Common myeloid progenitor, CD34-positive (primary cell): ENCODE measurements around the gene GPR84.
A peak's percentile ranks its signal among the peaks of the same experiment; 100 is the strongest.

Experiments
- CTCF ChIA-PET: fragments of 350-600 bp; sonication (Branson Sonifier 250); formaldehyde crosslinking; loops from one replicate; lab custom pipeline; 2021; ENCODE audit warnings: antibody characterized with exemption; lab: Charles Lee
- POLR2A ChIA-PET: fragments of 350-600 bp; sonication (Branson Sonifier 250); formaldehyde crosslinking; loops from one replicate; lab custom pipeline; 2021; ENCODE audit warnings: antibody characterized with exemption; lab: Charles Lee
- DNase-seq, 3 donors: peaks; one replicate each; pipeline versions ENCODE4 v3.0.0 to v3.0.0-alpha.2; 2013
- H3K27ac ChIP-seq, 2 experiments: 1 replicate in 1 of 2; 2 replicates in 1 of 2; pipeline ENCODE4 v1.7.0; 2013; ENCODE audit warnings: inconsistent platforms in 2 of 2, low read length in 2 of 2, mild to moderate bottlenecking in 2 of 2, low read depth in 1 of 2, moderate library complexity in 1 of 2; ENCODE audit not compliant: severe bottlenecking in 2 of 2, insufficient read depth in 1 of 2, poor library complexity in 1 of 2
- H3K27me3 ChIP-seq, 5 experiments: replicated peaks in 2 of 5; 1 replicate in 3 of 5; 2 replicates in 2 of 5; pipeline versions ENCODE4 v1.6.1 to v1.7.0; 2013; ENCODE audit warnings: low read length in 4 of 5, mild to moderate bottlenecking in 2 of 5, moderate library complexity in 2 of 5, inconsistent platforms in 1 of 5; ENCODE audit not compliant: insufficient read depth in 5 of 5, control insufficient read depth in 4 of 5
- H3K36me3 ChIP-seq, 4 experiments: 1 replicate in 2 of 4; 2 replicates in 2 of 4; pipeline versions ENCODE4 v1.6.1 to v1.7.0; 2013; ENCODE audit warnings: low read length in 3 of 4, control low read depth in 1 of 4, mild to moderate bottlenecking in 1 of 4; ENCODE audit not compliant: control insufficient read depth in 4 of 4, insufficient read depth in 4 of 4
- H3K4me1 ChIP-seq, 4 experiments: 1 replicate in 3 of 4; 2 replicates in 1 of 4; pipeline versions ENCODE4 v1.6.1 to v1.7.1; 2013; ENCODE audit warnings: low read length in 3 of 4, mild to moderate bottlenecking in 3 of 4, control low read depth in 1 of 4, inconsistent platforms in 1 of 4, moderate library complexity in 1 of 4; ENCODE audit not compliant: control insufficient read depth in 4 of 4, insufficient read depth in 4 of 4; ENCODE audit errors: control extremely low read depth in 1 of 4
- H3K4me3 ChIP-seq, 7 experiments: 1 replicate in 4 of 7; 2 replicates in 3 of 7; pipeline versions ENCODE4 v1.5.1 to v1.7.0; 2013; ENCODE audit warnings: mild to moderate bottlenecking in 7 of 7, low read length in 6 of 7, moderate library complexity in 6 of 7, inconsistent platforms in 2 of 7, low read depth in 2 of 7, control low read depth in 1 of 7; ENCODE audit not compliant: insufficient read depth in 4 of 7, control insufficient read depth in 1 of 7; ENCODE audit errors: extremely low read depth in 1 of 7
- H3K9me3 ChIP-seq, 5 experiments: 1 replicate in 4 of 5; 2 replicates in 1 of 5; pipeline versions ENCODE4 v1.6.1 to v1.7.1; 2013; ENCODE audit warnings: low read length in 4 of 5, mild to moderate bottlenecking in 2 of 5, inconsistent platforms in 1 of 5, low read depth in 1 of 5, moderate library complexity in 1 of 5; ENCODE audit not compliant: control insufficient read depth in 4 of 5, insufficient read depth in 2 of 5; ENCODE audit errors: control extremely low read depth in 1 of 5
- WGBS: methylation state at CpG from one replicate; pipeline ENCODE4 v1.1.5; 2013; ENCODE audit not compliant: insufficient coverage; 5-methylcytosine and 5-hydroxymethylcytosine counted together

GPR84 gene

DNA sequence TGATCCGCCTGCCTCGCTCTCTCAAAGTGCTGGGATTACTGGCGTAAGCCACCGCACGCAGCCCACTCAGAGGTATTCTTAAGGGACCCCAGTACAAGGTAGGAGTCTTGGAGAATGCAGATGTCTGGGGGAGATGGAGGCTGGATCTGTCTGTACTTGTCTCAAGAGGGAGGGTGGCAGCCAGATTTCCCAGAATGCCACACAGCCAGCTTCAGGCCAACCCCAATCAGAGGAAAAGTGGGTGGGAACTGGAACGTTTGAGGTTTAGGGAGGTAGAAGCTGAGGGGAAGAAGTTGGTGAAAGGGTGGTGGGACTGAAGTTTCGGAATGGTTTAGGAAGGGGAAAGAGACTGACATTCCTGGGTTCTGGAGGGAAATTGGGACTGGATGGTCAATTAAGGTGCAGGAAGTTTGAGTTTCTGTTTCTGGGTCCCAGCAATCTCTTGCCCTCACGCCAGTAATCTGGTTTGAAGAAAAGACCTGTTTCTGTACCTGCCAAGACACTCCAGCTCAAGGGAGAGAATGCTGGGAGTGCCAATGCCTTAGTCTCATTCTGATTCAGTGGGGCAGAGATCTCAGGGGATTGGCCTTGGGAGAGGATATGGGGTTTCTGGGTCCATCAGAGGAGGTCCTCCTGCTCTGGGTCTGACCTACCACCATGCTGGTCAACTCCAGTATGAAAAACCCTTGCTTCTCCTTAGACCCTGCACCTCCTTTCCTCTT lies 28.4 kb upstream of the GPR84 start:
- Histone ChIP-seq H3K4me1 (peaks cover 3 to 69% (median 50%) of the 10 kb centered on the region in 4 experiments), H3K4me3 (no peak overlapping the region), H3K36me3 (peaks cover 0 to 36% (median 29%) of the 10 kb centered on the region in 4 experiments), H3K27ac (no peak overlapping the region), H3K27me3 (no peaks in the 10 kb centered on the region), H3K9me3 (no peaks in the 10 kb centered on the region)
- 84% methylated on average over 8 of the region's 8 CpGs for WGBS
- POLR2A ChIA-PET: no interaction called here
- DNase-seq: no peak
- CTCF ChIA-PET: interaction anchor here (0.8 to 4.8 kb wide), 21 partner anchors 8 to 172 kb away, joined by 3 to 65 read pairs (median 6); partner anchors contain the start of gene ZNF385A

DNA sequence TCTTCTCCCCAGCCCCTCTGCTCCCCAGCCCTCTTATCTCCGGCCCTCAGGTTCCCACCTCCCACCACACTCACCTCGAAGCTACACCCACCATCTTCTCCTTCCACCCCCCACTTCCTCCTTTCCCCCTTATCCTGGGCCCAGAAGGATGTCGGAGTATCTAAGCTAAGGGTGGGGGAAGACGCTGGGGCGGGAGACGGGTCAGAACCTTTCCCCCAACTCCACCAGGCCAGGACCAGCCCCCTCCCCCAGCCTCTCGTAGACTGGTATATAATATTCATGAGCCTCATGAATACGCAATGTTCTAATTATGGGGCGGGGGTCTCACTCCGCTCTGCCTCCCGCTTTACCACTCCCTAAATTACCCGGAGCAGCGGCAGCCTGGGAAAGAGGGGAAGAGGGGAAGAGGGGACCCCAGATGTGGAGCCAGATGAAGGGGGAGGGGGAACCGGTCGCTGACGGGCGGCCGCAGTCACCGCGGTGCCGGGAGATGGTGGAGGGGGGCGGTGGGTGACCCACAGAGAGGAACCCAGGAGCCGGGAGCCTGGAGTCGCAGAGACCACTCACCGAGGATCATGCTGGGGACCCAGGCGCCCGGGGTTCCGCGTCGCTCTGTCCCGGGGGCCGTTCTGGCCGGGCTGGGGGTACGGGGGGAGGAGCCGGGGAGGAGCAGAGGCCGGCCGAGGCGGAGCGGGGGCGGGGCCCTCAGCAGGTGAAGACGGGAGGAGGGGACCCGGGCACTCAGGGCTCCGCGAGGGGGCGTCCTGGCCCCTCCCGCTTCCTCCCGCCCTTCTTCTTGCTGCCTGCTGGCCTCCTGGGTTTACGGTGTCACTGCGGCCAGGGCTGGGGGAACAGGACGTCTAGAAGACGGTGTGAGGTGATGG lies 26.6 kb upstream of the GPR84 start:
- peak; percentile 69 to 87 (median 80) for DNase-seq
- ChIA-PET POLR2A (interaction anchor here (0.9 to 1.1 kb wide), 3 partner anchors 8 to 28 kb away, joined by 3 read pairs; no protein-coding TSS in a partner anchor), CTCF (interaction anchor here (0.6 to 4.8 kb wide), 8 partner anchors 9 to 58 kb away, joined by 3 to 65 read pairs (median 7); no protein-coding TSS in a partner anchor)
- H3K27me3 ChIP-seq: no peaks in the 10 kb centered on the region
- H3K36me3 ChIP-seq: peaks cover 0 to 19% (median 14%) of the 10 kb centered on the region in 4 experiments
- H3K27ac ChIP-seq: peak overlapping the region; percentile 15 to 73
- H3K4me3 ChIP-seq: peak overlapping the region; percentile 42 to 79 (median 73)
- under 1% methylated on average over 33 of the region's 51 CpGs for WGBS
- H3K4me1 ChIP-seq: peaks cover 3 to 86% (median 54%) of the 10 kb centered on the region in 4 experiments
- H3K9me3 ChIP-seq: no peaks in the 10 kb centered on the region

DNA sequence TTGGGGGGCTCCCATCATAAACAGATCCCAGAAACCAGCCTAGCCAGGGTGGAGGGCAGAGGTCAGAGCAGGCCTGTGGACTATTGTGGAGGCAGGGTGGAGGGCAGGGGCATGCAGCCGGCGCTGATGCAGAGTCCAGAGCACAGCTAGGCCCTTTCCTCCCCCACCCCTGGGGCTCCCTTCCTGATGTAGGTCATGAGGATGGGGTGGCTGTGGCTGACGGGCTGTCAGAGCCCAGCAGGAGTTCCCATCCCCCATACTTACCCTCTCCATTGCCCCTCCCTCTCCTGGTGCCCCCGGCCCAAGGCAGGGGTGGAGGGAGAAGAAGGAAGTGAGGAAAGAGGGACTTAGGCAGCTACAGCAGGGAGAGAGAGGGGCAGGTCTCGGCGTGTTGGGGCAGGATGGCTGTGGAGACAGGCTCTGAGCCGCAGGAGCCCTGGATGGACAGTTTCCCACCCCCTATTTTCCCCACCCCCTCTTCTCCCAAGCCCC lies 25.9 kb upstream of the GPR84 start:
- Histone ChIP-seq H3K36me3 (peaks cover 0 to 13% (median 9%) of the 10 kb centered on the region in 4 experiments), H3K27ac (no peak overlapping the region), H3K4me3 (peak overlapping the region in 5 of 7 experiments; percentile 7 to 79 (median 74)), H3K4me1 (peaks cover 3 to 93% (median 56%) of the 10 kb centered on the region in 4 experiments), H3K27me3 (no peaks in the 10 kb centered on the region), H3K9me3 (no peaks in the 10 kb centered on the region)
- ChIA-PET POLR2A (interaction anchor here (1.0 to 1.1 kb wide), 2 partner anchors 9 to 28 kb away, joined by 3 read pairs; no protein-coding TSS in a partner anchor), CTCF (interaction anchor here (1.1 to 4.8 kb wide), 4 partner anchors 9 to 50 kb away, joined by 3 to 65 read pairs (median 24); no protein-coding TSS in a partner anchor)
- no peak for DNase-seq
- no CpG with 5 or more reads among the region's 7 CpGs for WGBS

DNA sequence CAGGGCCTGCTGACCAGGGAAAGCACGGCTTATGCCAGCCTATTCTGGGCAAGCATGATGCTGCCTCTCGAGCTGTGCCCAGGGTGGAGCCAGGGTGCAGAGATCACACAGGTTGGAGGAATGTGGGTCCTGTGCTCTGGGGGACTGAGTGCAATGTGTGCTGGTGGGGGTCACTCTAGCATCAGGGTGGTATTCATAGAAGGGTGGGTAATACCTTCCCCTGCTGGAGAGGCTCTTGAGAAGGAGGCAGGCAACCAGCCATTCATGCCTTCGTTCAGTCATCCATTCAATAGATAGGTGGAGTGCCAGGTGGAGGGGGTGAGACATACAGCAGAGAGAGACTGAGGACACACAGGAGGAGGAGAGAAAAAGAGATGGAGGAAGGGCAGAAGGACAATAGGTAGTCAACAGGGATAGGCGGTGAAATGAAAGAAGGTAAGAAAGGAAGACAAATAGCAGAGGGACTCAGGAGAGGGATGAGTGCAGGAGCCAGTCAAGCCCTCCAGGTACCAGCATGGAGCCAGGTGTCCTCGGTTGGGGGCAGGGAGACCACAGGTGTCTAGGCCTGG lies 25.4 kb upstream of the GPR84 start:
- Histone ChIP-seq H3K9me3 (no peaks in the 10 kb centered on the region), H3K36me3 (peaks cover 0 to 8% (median 4%) of the 10 kb centered on the region in 4 experiments), H3K27ac (peak overlapping the region in 1 of 2 experiments; percentile 37), H3K4me3 (peak overlapping the region in 2 of 7 experiments; percentile 73 to 79), H3K27me3 (no peaks in the 10 kb centered on the region), H3K4me1 (peaks cover 3 to 93% (median 60%) of the 10 kb centered on the region in 4 experiments)
- DNase-seq: no peak
- ChIA-PET CTCF (interaction anchor here (2.5 to 4.8 kb wide), 2 partner anchors 9 to 10 kb away, joined by 8 to 65 read pairs; no protein-coding TSS in a partner anchor), POLR2A (interaction anchor here (1.0 to 1.1 kb wide), 2 partner anchors 10 to 29 kb away, joined by 3 read pairs; no protein-coding TSS in a partner anchor)
- WGBS: 88% methylated on average over 5 of the region's 5 CpGs

DNA sequence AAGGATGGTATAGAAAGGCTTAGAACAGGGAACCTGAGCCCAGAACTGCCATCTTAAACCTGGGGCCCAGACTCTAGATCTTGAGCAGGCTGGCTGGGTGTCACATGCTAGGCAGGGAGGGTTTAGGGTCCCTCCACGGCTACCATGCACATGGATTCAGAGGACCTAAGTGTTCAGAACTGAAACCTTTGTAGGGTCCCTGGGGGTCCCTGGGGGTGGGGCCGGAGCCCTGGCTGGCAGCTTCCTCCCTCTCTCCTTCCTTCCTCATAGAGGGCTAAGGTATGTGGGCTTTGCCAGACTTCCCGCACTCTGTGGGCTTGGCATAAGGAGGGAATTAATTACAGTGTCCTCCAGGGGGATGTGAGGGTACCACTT lies 24.8 kb upstream of the GPR84 start:
- DNase-seq: no peak
- WGBS: 85% methylated on average over 2 of the region's 3 CpGs
- Histone ChIP-seq H3K4me1 (peaks cover 3 to 93% (median 64%) of the 10 kb centered on the region in 4 experiments), H3K4me3 (peak overlapping the region in 1 of 7 experiments; percentile 2), H3K36me3 (peaks cover 0 to 2% (median under 1%) of the 10 kb centered on the region in 4 experiments), H3K27ac (peak overlapping the region in 1 of 2 experiments; percentile 37), H3K9me3 (no peaks in the 10 kb centered on the region), H3K27me3 (no peaks in the 10 kb centered on the region)
- POLR2A ChIA-PET: no interaction called here
- CTCF ChIA-PET: interaction anchor here (2.5 kb wide), 1 partner anchor 10 kb away, joined by 8 read pairs; no protein-coding TSS in a partner anchor
